WERI-Rb-1 (cell line): Measurements from ENCODE around the gene USP2.

Source experiments
- DNase-seq: peaks from one replicate; pipeline ENCODE4 v3.0.0-alpha.2; 2020
- H3K27ac ChIP-seq: fragments of 250-450 bp; sonication (Bioruptor Pico); 2 replicates; pipeline ENCODE4 v1.5.1; 2020; ENCODE audit warnings: mild to moderate bottlenecking, moderate library complexity
- H3K27me3 ChIP-seq: fragments of 250-450 bp; sonication (Bioruptor Pico); 2 replicates; pipeline ENCODE4 v1.5.1; 2021; ENCODE audit warnings: mild to moderate bottlenecking, low read depth, moderate library complexity; ENCODE audit not compliant: insufficient read depth, severe bottlenecking
- H3K36me3 ChIP-seq: fragments of 250-450 bp; sonication (Bioruptor Pico); 2 replicates; pipeline ENCODE4 v1.5.1; 2020; ENCODE audit warnings: mild to moderate bottlenecking, moderate library complexity
- H3K4me3 ChIP-seq: 2 replicates; pipeline ENCODE4 v1.5.1; 2011; ENCODE audit warnings: low read depth, mild to moderate bottlenecking, control low read depth, low read length
- H3K9me3 ChIP-seq: fragments of 250-450 bp; sonication (Bioruptor Pico); 2 replicates; pipeline ENCODE4 v1.5.1; 2021; ENCODE audit warnings: mild to moderate bottlenecking, moderate library complexity; ENCODE audit not compliant: severe bottlenecking
- CTCF ChIP-seq: IDR thresholded peaks from 2 replicates; pipeline ENCODE4 v1.5.1; 2011; ENCODE audit warnings: low read depth, mild to moderate bottlenecking, control low read depth, inconsistent platforms, low read length

USP2 gene

GRCh38 chr11:119342362-119343130 is 38.9 kb downstream of the USP2 start:
- Histone ChIP-seq H3K36me3 (no peaks in the 10 kb centered on the region), H3K27ac (no peak overlapping the region), H3K4me3 (no peak overlapping the region), H3K27me3 (peaks cover 25% of the 10 kb centered on the region), H3K9me3 (no peaks in the 10 kb centered on the region)
- no peak for DNase-seq
- TF ChIP-seq CTCF = no peak

- H3K9me3 ChIP-seq = no peaks in the 10 kb centered on the region
- no peaks in the 10 kb centered on the region for H3K36me3 ChIP-seq
- no peak for DNase-seq
- peaks cover 25% of the 10 kb centered on the region for H3K27me3 ChIP-seq
- H3K27ac ChIP-seq = no peak overlapping the region
- no peak overlapping the region for H3K4me3 ChIP-seq
- no peak for TF ChIP-seq CTCF
Measured at GRCh38 chr11:119342023-119342300, 39.5 kb downstream of the USP2 start.

GRCh38 chr11:119341222-119342022 is 40.1 kb downstream of the USP2 start:
- Histone ChIP-seq H3K27ac (no peak overlapping the region), H3K36me3 (no peaks in the 10 kb centered on the region), H3K9me3 (no peaks in the 10 kb centered on the region), H3K4me3 (no peak overlapping the region), H3K27me3 (peaks cover 25% of the 10 kb centered on the region)
- no peak for TF ChIP-seq CTCF
- no peak for DNase-seq

- no peaks in the 10 kb centered on the region for H3K9me3 ChIP-seq
- peaks cover 25% of the 10 kb centered on the region for H3K27me3 ChIP-seq
- no peak within 1 kb of the TSS for H3K27ac ChIP-seq
- no peaks in the 10 kb centered on the region for H3K36me3 ChIP-seq
- no peak for TF ChIP-seq CTCF
- DNase-seq = no peak
- peak within 1 kb of the TSS; percentile 44 for H3K4me3 ChIP-seq
Measured at GRCh38 chr11:119340335-119341221, 40.9 kb downstream of the USP2 start, which contains the start of gene C1QTNF5. TSS of gene C1QTNF5 (minus strand) at chr11:119340883. CDS start at chr11:119340397, 486 bp downstream.

GRCh38 chr11:119339589-119340334 is 41.7 kb downstream of the USP2 start:
- DNase-seq = peak; percentile 76
- Histone ChIP-seq H3K27ac (no peak overlapping the region), H3K36me3 (no peaks in the 10 kb centered on the region), H3K27me3 (peaks cover 25% of the 10 kb centered on the region), H3K9me3 (no peaks in the 10 kb centered on the region), H3K4me3 (peak overlapping the region; percentile 44)
- TF ChIP-seq CTCF = peak; percentile 89
